Adrenal gland (tissue), 12 donors: ENCODE measurements around the gene BMPR1B. TPM values are rescaled to one million over a fixed set of nuclear protein-coding genes. Genes with fewer than 3 reads are reported as not detected.

ENCODE experiments used
- DNase-seq, 7 donors: peaks; one replicate each; pipeline ENCODE4 v3.0.0-alpha.2; 2019 to 2020
- H3K27ac ChIP-seq, 5 donors: fragments of 200-600 bp; sonication (generic) in 4 of 5; 1 replicate in 3 of 5; 2 replicates in 2 of 5; pipeline versions ENCODE4 v1.5.1 to v1.8.0; 2016 to 2020; ENCODE audit warnings: mild to moderate bottlenecking in 1 of 5
- H3K27me3 ChIP-seq: fragments of 200-600 bp; 2 replicates; pipeline ENCODE4 v1.8.0; 2021
- H3K36me3 ChIP-seq, 2 donors: fragments of 200-600 bp; replicated peaks in 1 of 2; 1 replicate in 1 of 2; 2 replicates in 1 of 2; pipeline versions ENCODE4 v1.5.1 to v1.8.0; 2018 to 2022
- H3K4me1 ChIP-seq, 2 donors: fragments of 200-600 bp; replicated peaks in 1 of 2; 1 replicate in 1 of 2; 2 replicates in 1 of 2; pipeline versions ENCODE4 v1.5.1 to v1.8.0; 2018 to 2021
- H3K4me3 ChIP-seq, 4 donors: fragments of 200-600 bp; sonication (generic) in 3 of 4; one replicate each; pipeline ENCODE4 v1.5.1; 2016 to 2018
- H3K9me3 ChIP-seq, 3 donors: fragments of 200-600 bp; sonication (generic) in 1 of 3; replicated peaks in 1 of 3; 1 replicate in 2 of 3; 2 replicates in 1 of 3; pipeline versions ENCODE4 v1.5.1 to v1.8.0; 2016 to 2021
- POLR2A ChIP-seq, 2 donors: fragments of 450-650 bp; IDR thresholded peaks; one replicate each; pipeline ENCODE4 v1.6.1; 2017; ENCODE audit warnings: antibody characterized with exemption in 2 of 2, mild to moderate bottlenecking in 2 of 2, moderate library complexity in 1 of 2
- WGBS, 4 donors: extraction: QIAGEN DNeasy Blood & Tissue Kit in 2 of 4; methylation state at CpG; one replicate each; pipeline versions ENCODE4 v1.1.5 to v1.1.7; 2013 to 2017; 5-methylcytosine and 5-hydroxymethylcytosine counted together
- intact Hi-C, 2 donors: fragments of 100-400 bp; cut with DNase I; formaldehyde crosslinking; loops; one replicate each; pipeline versions ENCODE4 v1.14.1 to v1.15.0; 2022 to 2023
- polyA plus RNA-seq, 3 donors: library from polyadenylated mRNA; stranded (reverse); fragments of 200-250 nt in 2 of 3; fragments of 350-450 nt in 1 of 3; fragmentation: Illumina TruSeq in 1 of 3; extraction: RNeasy Lipid Tissue Mini Kit (QIAGEN cat#74804) in 1 of 3; gene quantifications; one replicate each; pipeline ENCODE4 v1.2.3, GENCODE V29; 2013 to 2014
- total RNA-seq, 9 donors: library from RNA; depleted of rRNA in 4 of 9; stranded (reverse); fragments of >200 nt in 4 of 9; fragments of 120-200 nt in 1 of 9; fragmentation: NEBNext Ultra II Directional in 1 of 9; extraction: Animal tissue kit (Norgen Biotek cat#: 25700) in 1 of 9; gene quantifications; one replicate each; pipeline versions ENCODE4 v1.1.0 to v1.2.4, GENCODE V29; 2013 to 2023
- TF ChIP-seq, protein P1 (sequence below), 6 experiments: fragments of 450-650 bp in 4 of 6; fragments of 200-600 bp in 2 of 6; sonication (generic) in 1 of 6; IDR thresholded peaks; 1 replicate in 5 of 6; 2 replicates in 1 of 6; pipeline versions ENCODE4 v1.5.1 to v1.8.0; 2016 to 2021; ENCODE audit warnings: antibody characterized with exemption in 6 of 6, mild to moderate bottlenecking in 2 of 6, moderate library complexity in 1 of 6
- donor health status: healthy with polysubstance abuse.
- donor health status: Bipolar disorder and iron deficiency.
- donor health status: DM: yes; HTN: yes; CAD: no.
- donor health status: DM: no; HTN: no; CAD: no.
- donor health status: DM: no; HTN: no; CAD: no.
- donor health status: DM: yes; HTN: yes; CAD: no.

The BMPR1B gene
- total and polyA plus RNA-seq, 12 donors = 0.94 to 22.2 (median 6.2) TPM

- no peaks in the 10 kb centered on the region for H3K27me3 ChIP-seq
- intact Hi-C loops = no loop called here
- H3K4me3 ChIP-seq = no peak overlapping the region
- TF ChIP-seq, protein P1, sequence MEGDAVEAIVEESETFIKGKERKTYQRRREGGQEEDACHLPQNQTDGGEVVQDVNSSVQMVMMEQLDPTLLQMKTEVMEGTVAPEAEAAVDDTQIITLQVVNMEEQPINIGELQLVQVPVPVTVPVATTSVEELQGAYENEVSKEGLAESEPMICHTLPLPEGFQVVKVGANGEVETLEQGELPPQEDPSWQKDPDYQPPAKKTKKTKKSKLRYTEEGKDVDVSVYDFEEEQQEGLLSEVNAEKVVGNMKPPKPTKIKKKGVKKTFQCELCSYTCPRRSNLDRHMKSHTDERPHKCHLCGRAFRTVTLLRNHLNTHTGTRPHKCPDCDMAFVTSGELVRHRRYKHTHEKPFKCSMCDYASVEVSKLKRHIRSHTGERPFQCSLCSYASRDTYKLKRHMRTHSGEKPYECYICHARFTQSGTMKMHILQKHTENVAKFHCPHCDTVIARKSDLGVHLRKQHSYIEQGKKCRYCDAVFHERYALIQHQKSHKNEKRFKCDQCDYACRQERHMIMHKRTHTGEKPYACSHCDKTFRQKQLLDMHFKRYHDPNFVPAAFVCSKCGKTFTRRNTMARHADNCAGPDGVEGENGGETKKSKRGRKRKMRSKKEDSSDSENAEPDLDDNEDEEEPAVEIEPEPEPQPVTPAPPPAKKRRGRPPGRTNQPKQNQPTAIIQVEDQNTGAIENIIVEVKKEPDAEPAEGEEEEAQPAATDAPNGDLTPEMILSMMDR (IDR thresholded peaks at IDR 0.05) = no peak
- no peak for TF ChIP-seq POLR2A (IDR thresholded peaks at IDR 0.05)
- DNase-seq = no peak
- peaks cover 3% of the 10 kb centered on the region in 2 donors for H3K4me1 ChIP-seq
- H3K27ac ChIP-seq = no peak overlapping the region
- WGBS, 4 donors = 80 to 93% (median 84%) methylated on average over 4 of the region's 4 CpGs
- no peaks in the 10 kb centered on the region for H3K9me3 ChIP-seq
- H3K36me3 ChIP-seq = no peaks in the 10 kb centered on the region
These were observed 4.6 kb downstream of the BMPR1B start for GRCh38 chr4:94762326-94762725.

DNA sequence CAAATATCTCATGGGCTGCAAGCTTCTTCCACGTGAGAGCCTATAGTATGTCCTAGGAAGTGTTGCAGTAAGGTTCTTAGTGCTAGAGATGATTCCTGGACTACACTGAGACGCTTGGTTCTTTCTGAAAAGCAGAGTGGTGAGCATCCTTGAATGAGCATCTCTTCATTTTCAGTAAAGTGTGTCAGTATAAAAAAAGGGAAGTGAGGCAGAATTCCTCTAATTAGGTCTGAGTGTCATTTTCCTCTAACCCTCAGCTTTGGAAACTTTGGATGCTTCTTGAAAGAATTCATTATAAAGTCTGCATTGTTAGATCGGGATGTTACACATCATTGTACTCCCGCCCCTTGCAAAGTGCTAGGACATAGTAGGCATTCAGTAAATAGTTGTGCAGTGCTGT lies 5.2 kb downstream of the BMPR1B start:
- no peak overlapping the region for H3K27ac ChIP-seq
- WGBS, 4 donors = 73 to 87% (median 78%) methylated on average over 4 of the region's 4 CpGs

DNA sequence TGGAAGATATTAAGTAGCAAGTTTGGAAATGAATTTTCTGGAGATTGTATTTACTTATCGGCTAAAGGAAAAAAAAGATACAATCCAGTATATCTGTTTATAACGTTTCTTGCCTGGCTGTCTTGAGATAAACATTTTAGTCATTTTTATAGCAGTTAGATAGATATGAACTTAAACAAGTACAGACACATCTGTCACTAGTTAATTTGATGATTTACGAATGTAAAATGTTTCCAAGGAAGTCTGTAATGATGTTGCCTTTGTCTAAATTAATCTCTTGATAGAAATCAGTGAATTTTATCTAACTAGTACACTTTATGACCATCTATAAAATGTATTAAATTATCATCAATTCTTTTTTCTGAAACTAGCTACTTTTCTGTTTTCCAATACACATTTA lies 5.7 kb downstream of the BMPR1B start:
- TF ChIP-seq, protein P1 (IDR thresholded peaks at IDR 0.05) = no peak
- TF ChIP-seq POLR2A (IDR thresholded peaks at IDR 0.05) = no peak
- 65 to 72% (median 67%) methylated on average over 3 of the region's 3 CpGs for WGBS, 4 donors
- no peaks in the 10 kb centered on the region for H3K9me3 ChIP-seq
- intact Hi-C loops = no loop called here
- H3K27ac ChIP-seq = no peak overlapping the region
- no peak for DNase-seq
- H3K4me1 ChIP-seq = no peaks in the 10 kb centered on the region
- no peaks in the 10 kb centered on the region for H3K36me3 ChIP-seq
- no peaks in the 10 kb centered on the region for H3K27me3 ChIP-seq
- no peak overlapping the region for H3K4me3 ChIP-seq

More for the DNA sequence above, 5.2 kb downstream of the BMPR1B start:
- H3K36me3 ChIP-seq = no peaks in the 10 kb centered on the region
- no peak for DNase-seq
- no peaks in the 10 kb centered on the region for H3K27me3 ChIP-seq
- no peak overlapping the region for H3K4me3 ChIP-seq
- TF ChIP-seq, protein P1 (IDR thresholded peaks at IDR 0.05) = no peak
- TF ChIP-seq POLR2A (IDR thresholded peaks at IDR 0.05) = no peak
- no peaks in the 10 kb centered on the region for H3K9me3 ChIP-seq
- intact Hi-C loops = no loop called here
- H3K4me1 ChIP-seq = no peaks in the 10 kb centered on the region

DNA sequence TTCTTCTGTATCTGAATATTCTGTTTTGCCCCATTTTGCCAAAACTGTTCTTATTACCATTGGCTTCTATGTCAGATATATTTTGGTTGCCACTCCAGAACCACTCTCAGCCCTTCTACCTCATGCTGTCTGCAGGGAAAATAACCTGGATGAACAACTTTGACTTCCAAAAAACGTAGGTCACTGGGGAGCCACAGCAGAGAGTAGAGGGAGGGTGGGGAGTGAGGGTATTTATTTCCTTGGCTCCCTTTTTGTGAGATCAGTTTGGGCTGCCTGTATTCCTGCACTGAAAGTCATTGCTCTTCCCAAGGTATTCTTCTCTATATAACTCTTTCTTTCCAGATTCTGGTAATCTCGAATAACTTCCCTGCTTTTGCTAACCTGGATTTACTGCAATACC lies 6.3 kb downstream of the BMPR1B start:
- Histone ChIP-seq H3K4me1 (no peaks in the 10 kb centered on the region), H3K9me3 (no peaks in the 10 kb centered on the region), H3K27ac (no peak overlapping the region), H3K4me3 (no peak overlapping the region), H3K36me3 (no peaks in the 10 kb centered on the region), H3K27me3 (no peaks in the 10 kb centered on the region)
- no peak for DNase-seq
- TF ChIP-seq, protein P1 (IDR thresholded peaks at IDR 0.05) = no peak
- TF ChIP-seq POLR2A (IDR thresholded peaks at IDR 0.05) = no peak
- intact Hi-C loops = no loop called here
- WGBS, 4 donors = 42 to 64% (median 52%) methylated on average over 2 of the region's 2 CpGs
